ENCODE measurements around the gene TTC34.

DNA sequence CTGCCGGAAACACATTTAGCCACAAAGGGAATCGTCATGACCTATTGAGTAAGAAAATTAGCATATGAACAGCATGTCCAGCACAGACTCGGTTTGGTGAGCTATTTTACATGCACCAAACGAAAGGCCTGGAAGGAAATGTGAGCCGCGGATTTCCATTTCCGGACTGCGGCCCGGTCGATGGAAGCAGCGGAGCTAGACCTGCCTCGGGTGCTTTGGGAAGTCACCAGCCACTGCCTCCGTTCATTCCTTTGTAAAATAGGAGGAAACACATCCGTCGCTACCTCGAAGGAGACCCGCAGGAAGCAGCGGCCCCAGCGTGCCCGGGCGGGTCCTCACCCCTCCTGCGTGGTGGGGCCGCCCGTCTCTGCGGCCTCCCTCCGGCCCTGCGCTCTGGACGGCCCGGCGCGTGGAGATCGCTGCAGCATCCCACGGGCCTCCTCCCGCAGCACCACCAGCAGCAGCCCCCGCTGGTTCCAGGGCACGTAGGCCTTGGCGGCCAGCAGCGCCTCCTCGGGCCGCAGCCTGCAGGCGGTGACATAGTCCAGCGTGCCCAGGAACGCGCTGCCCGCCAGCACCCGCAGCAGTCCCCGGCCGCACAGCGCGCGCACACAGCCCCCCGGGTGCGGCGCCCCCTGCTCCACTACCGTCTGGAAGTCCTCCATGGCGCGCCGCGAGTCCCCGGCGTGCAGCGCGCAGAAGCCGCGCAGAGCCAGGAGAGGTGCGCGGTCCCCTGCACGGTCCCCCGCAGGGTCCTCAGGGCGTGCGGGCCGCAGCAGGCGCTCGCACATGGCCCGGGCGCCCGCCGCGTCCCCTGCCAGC is 12.1 kb downstream of the TTC34 start:
- TF ChIP-seq, protein P1, sequence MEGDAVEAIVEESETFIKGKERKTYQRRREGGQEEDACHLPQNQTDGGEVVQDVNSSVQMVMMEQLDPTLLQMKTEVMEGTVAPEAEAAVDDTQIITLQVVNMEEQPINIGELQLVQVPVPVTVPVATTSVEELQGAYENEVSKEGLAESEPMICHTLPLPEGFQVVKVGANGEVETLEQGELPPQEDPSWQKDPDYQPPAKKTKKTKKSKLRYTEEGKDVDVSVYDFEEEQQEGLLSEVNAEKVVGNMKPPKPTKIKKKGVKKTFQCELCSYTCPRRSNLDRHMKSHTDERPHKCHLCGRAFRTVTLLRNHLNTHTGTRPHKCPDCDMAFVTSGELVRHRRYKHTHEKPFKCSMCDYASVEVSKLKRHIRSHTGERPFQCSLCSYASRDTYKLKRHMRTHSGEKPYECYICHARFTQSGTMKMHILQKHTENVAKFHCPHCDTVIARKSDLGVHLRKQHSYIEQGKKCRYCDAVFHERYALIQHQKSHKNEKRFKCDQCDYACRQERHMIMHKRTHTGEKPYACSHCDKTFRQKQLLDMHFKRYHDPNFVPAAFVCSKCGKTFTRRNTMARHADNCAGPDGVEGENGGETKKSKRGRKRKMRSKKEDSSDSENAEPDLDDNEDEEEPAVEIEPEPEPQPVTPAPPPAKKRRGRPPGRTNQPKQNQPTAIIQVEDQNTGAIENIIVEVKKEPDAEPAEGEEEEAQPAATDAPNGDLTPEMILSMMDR (IDR thresholded peaks at IDR 0.05) = no peak
- TF ChIP-seq POLR2AphosphoS5 (IDR thresholded peaks at IDR 0.05) = no peak
